COR-L47 (cell line): ENCODE measurements around the gene SPATA18.
"Not testable (repeated sequence)": the region's sequence is repeated elsewhere in the genome, so short reads cannot be mapped to it uniquely, and the experiment has no call there.

Experiments
- DNase-seq: peaks from one replicate; lab custom pipeline; 2025; lab: John Stamatoyannopoulos, UW

The SPATA18 gene

GRCh38 chr4:52052475-52052780 is 1.3 kb downstream of the SPATA18 start:
- no peak for DNase-seq

- no peak for DNase-seq
These were observed 3.1 kb downstream of the SPATA18 start for GRCh38 chr4:52054254-52054653.

GRCh38 chr4:52057196-52057595 is 6.1 kb downstream of the SPATA18 start:
- DNase-seq = no peak

- no peak for DNase-seq
These were observed 7.2 kb downstream of the SPATA18 start for GRCh38 chr4:52058275-52058674.

- DNase-seq = no peak
These were observed 8.3 kb downstream of the SPATA18 start for GRCh38 chr4:52059372-52059771.

- DNase-seq = no peak
These were observed 18.5 kb downstream of the SPATA18 start for GRCh38 chr4:52069571-52069970.

GRCh38 chr4:52071791-52072546 is 20.9 kb downstream of the SPATA18 start:
- no peak for DNase-seq

- DNase-seq = no peak
These were observed 25.6 kb downstream of the SPATA18 start for GRCh38 chr4:52076731-52077130.

- no peak for DNase-seq
These were observed 28.6 kb downstream of the SPATA18 start for GRCh38 chr4:52079659-52080058.

GRCh38 chr4:52081216-52081615 is 30.1 kb downstream of the SPATA18 start:
- DNase-seq = no peak

GRCh38 chr4:52086425-52086824 is 35.3 kb downstream of the SPATA18 start:
- not testable (repeated sequence) for DNase-seq

- DNase-seq = no peak
These were observed 40.7 kb downstream of the SPATA18 start for GRCh38 chr4:52091801-52092200.

- no peak for DNase-seq
These were observed 42.4 kb downstream of the SPATA18 start for GRCh38 chr4:52093466-52093865.

- DNase-seq = no peak
These were observed 43.5 kb downstream of the SPATA18 start for GRCh38 chr4:52094376-52095145.

- DNase-seq = no peak
These were observed 44.3 kb downstream of the SPATA18 start for GRCh38 chr4:52095374-52095773.

- no peak for DNase-seq
These were observed 44.9 kb downstream of the SPATA18 start for GRCh38 chr4:52096048-52096447.

- DNase-seq = no peak
These were observed 47.5 kb downstream of the SPATA18 start for GRCh38 chr4:52098618-52099017.

GRCh38 chr4:52099860-52100461 is 48.9 kb downstream of the SPATA18 start:
- no peak for DNase-seq

- DNase-seq = no peak
These were observed 51.5 kb downstream of the SPATA18 start for GRCh38 chr4:52102587-52102986.

GRCh38 chr4:52103319-52103718 is 52.2 kb downstream of the SPATA18 start:
- no peak for DNase-seq

GRCh38 chr4:52105276-52105675 is 54.2 kb downstream of the SPATA18 start:
- DNase-seq = no peak

- DNase-seq = no peak
These were observed 55.1 kb downstream of the SPATA18 start for GRCh38 chr4:52106191-52106590.

- no peak for DNase-seq
These were observed 55.6 kb downstream of the SPATA18 start for GRCh38 chr4:52106660-52107059.
